Measurements from ENCODE around the gene AK9.
"Not testable (repeated sequence)": the region's sequence is repeated elsewhere in the genome, so short reads cannot be mapped to it uniquely, and the experiment has no call there.

Gene AK9

DNA sequence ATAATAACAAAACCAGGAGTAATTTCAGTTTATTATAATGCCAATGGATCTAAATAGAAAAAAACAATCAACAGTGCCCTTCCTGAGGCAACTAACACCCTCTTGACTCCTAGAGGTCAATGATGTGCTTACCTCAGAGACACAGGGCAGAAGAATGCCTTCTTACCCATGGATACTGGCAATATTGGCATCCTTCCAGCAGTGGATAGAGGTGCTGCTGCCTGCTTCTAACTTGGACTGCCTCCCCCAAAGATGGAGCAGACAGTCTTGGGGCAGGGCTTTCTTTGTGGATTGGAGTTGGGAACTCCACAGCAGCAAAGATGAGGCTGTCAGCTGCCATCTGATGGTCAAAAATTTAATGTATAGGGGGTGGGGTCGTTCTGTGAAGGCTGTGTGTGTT, 78.7 kb downstream of the AK9 start:
- DNase-seq: no peak

DNA sequence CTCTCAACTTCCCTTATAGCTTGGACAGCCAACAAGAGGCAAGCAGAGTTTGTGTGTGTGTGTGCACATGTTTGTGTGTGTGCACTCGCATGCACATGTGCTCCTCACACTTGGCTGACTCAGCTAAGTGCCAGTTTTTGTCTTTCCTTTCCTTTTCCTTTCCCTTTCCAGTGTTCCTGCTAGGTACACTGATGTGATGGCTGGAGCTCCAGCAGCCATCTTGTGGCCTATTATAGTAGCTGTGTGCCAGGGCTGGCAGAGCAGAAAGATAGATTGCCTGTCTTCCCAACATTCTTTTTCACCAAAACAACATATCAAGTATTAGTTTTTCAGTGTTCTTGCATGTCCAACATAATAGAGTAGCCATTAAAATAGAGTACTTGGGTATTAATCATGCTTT, 79.5 kb downstream of the AK9 start:
- no peak for DNase-seq

DNA sequence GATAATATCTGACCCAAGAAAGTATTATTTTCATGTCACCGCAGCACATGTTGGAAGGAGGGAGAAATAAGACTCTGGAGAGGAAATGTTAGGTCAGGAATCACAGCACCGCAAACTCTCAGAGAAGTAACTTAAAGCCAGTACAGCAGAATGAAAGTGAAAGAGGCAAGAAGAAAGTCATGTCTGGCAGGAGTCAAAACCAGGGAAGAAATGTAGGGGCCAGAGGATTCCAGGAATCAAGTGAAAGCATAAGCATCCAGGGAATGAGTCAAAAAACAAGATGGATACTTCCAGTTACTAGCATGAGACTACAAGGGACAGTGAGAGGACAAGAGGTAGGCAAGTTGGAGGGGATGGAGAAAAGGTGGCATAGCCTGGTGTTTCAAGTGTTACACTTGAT, 80.4 kb downstream of the AK9 start:
- no peak for DNase-seq

DNA sequence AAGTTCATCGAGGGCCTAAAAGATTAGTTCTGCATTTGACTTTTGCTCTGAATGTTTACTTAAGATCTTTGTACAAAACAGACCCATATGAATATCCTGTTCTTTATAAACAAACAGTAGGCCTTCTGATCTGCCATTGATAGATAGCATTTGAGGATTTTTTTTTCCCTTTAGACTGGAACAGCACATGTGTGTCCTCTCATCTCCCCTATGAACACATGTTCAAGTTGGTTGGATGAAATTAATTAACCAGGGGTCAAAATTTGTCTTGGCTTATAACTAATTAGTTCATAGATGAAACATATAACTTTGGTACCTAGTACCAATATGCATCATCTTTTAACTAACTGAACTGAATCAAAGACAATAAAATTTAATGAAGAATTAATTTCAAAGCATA, 81.3 kb downstream of the AK9 start:
- no peak for DNase-seq

DNA sequence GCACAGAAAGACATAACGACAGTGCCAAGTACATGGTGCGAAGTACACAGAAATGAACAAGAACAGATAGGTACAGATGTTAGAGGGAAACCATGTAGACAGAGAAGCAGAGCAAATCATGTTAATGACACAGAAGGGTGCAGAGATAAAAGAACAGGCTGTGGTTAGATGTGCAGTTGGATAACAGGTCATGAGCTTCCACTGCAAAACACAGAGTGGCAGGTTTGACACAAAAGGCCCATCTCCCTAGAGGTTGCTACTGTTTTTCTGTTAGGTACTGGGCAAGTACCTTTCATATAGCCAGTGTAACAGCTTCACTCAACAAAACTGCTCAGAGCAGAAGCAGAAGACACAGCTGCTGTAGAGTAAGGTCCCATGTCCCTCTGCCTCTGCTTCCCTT, 84.6 kb downstream of the AK9 start:
- DNase-seq: no peak

DNA sequence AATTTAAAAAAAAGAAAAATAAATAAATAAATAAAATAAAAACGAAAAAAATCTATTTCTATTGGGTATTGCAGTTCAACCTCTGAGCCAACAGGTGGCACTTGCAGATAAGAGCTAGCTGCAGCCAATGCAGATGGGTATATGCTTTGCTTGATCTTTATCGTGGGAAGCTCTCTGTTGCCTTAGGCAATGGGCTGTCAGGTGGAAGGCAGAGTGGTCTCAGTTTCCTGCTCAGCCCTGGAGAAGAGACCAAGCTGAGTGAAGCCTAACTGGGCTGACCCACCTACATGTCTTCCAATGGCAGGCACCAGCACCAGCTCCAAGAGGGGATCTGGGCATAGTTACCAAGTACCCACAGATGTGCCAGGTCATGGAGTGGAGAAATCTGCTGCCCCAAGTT, 95.0 kb downstream of the AK9 start:
- peak; percentile 2 for DNase-seq

DNA sequence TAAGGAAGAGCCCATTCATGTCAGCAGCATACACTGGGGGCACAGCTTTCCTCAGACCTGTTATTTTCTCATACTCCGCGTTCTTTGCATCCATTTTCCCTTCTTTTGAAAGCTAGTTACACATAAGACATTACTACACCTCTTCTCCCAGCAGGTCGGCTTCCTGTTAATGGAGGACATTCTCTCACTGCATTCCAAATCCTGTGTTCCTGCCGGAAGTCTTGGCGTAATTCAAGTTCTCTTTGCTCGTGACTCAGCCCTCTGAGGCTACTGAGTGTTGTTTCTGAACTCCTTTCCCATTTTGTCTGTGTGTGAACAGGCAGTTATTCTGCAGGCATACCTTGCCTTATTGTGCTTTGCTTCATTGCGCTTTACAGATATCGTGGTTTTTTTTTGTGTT, 110.5 kb downstream of the AK9 start:
- no peak for DNase-seq

DNA sequence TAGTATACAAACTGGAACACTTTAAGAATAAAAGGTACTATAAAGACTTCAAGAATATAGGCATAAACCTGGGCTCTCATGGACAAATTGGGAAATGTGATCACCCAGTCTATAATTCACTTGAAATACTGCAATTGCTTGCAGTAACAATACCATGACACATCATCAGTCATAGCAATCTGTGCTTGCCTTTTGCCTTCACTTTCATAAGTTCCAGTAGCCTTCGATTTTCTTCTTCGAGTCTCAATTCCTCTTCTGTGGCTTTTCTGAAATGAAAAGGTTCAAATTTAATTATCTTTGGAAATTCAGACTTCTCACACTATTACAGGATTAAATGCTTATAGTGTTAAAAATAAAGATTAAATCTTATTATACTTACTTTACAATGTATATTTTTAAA, 111.6 kb downstream of the AK9 start:
- DNase-seq: no peak

DNA sequence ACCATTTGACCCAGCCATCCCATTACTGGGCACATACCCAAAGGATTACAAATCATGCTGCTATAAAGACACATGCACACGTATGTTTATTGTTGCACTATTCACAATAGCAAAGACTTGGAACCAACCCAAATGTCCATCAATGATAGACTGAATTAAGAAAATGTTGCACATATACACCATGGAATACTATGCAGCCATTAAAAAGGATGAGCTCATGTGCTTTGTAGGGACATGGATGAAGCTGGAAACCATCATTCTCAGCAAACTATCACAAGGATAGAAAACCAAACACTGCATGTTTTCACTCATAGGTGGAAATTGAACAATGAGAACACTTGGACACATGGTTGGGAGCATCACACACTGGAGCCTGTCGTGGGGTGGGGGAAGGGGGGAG, 121.1 kb downstream of the AK9 start:
- DNase-seq: not testable (repeated sequence)

DNA sequence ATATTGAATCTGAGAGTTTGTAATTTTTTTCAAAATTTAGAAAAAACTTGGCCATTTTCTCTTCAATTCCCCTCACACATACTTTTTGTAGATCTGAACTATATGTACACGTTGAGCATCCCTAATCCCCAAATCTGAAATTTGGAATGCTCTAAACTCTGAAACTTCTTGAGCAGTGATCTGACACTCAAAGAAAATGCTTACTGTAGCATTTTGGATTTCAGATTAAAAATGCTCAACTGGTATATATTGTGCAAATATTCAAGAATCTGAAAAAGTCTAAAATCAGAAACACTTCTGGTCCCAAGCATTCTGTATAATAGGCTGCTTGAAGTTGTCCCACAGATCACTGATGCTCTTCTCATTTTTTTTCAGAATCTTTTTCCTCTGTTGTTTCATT, 129.2 kb downstream of the AK9 start:
- no peak for DNase-seq

DNA sequence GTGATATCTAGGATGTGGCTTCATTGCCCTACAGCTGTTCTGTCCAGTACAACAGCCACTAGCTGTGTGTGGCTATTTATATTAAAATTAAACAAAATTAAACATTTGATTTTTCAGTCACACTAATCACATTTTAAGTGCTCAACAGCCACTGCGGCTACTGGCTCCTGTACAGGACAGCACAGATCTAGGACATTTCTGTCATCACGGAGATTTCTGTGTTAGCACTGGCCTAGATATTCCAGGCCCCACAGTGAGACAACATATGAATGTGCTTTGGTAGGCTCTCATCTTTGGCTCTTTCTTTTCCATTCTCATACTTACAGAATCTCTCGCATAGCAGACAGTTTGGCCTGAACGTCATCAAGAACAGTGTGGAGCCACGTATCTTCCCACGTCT, 159.6 kb downstream of the AK9 start:
- DNase-seq: no peak

DNA sequence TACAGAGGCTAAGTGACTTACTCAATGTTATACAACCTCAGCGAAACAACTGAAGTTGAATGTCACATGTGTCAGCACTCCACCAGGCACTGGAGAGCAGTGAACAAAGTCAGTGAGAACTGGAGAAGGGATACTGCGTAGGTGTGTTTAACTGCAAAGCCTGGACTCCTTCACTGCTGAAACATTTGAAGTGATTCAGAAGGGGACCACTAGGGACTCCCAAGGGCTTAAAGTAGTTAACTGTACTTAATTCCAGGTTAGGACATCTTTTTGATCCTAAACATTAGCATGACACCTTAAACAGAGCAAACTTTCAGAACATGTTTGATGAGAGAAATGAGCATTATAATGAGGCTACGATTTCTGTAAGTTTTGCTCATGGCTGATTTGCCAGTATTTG, 163.0 kb downstream of the AK9 start:
- no peak for DNase-seq

DNA sequence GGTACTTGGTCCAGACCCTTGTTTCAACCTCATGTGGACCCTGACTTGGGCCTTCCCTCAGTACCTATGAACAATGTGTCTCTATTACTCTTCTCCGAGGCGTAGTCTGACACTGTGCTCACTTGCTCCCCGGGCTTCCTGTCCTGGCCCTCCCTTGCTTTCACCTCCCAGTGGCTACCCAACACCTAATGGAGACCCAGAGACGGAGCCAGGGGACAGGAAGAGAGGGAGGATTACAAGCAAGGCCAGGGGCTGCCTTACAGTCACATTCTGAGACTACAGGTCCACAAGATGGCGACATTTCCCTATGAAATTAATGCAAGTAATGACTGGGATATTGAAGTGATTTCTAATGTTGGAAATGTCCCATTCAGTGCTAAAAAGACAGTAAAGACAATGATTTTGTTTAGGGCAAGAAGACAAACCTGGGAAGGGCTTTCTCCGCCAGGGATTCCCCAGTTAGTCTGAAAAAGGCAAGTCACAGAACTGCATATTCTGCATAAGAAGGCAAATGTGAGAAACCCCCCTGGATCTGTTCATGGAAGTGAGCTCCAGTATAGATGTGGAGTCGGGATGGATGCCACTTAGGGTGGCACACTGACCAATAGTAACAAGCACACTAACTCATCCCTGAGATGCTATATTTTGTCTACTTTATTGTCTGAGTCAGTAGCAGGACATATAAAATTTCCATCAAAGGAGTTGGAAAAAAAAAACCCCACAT, 163.9 kb downstream of the AK9 start:
- DNase-seq: peak; percentile 20

DNA sequence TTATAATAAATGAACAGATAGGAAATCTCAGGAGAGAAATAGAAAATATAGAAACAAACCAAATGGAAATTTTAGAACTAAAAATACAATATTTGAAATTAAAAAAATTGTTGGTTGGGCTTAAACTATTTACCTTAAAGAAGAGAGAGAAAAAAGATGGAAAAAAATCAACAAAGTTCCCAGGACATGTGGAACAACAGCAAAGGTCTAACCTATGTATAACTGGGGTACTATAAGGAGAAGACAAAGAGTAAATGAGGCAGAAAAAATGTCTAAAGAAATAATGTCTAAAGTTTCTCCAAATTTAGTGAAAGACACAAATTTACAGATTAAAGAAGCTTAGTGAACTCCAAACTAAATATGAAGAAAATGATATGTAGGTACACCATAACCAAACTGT, 166.9 kb downstream of the AK9 start:
- DNase-seq: no peak

DNA sequence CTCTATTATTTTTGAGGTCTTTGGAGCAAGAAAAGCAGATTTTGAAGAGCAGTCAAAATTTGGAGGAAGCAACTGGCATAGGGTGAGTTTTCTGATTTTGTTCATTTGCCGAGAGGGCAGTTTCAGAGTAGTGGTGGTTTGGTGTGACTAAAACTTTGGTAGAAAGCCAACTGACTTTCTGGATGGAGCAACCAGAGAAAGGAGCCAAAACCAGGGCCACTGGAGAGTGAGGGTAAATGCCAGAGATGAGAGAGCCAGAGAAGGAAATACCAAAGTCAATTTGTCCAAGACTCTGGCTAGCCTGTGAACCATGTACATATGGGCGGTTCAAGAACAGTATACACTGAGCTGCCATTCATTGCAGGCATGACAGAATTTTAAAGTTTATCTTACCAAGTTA, 167.5 kb downstream of the AK9 start:
- DNase-seq: no peak

DNA sequence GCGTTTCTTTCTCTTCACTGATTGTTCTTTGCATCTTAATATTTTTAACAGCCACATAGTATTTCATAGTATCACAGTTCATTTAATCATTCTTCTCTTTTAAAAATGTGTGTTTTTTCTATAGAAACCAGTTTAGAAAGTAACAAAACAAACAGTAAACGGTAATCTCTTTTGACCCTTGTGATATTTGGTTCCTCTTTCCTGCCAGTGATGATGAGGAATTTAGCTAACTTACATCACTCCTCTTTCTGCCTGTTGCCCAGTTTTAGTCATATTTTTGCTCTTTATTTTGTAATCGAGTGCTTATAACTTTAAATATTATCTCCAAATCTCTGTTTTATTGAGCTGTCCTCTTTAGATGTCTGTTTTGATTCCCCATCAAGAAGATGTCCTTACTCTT, 169.9 kb downstream of the AK9 start:
- no peak for DNase-seq

DNA sequence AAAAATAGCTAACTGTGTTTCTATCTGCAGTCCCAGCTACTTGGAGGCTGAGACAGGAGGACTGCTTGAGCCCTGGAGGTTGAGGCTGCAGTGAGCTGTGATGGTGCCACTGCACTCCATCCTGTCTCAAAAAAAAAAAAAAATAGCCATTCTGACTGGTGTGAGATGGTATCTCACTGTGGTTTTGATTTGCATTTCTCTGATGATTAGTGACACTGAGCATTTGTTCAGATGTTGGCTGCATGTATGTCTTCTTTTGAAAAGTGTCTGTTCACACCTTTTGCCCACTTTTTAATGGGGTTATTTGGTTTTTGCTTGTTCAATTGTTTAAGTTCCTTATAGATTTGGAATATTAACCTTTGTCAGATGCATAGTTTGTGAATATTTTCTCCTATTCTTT, 171.4 kb downstream of the AK9 start:
- DNase-seq: not testable (repeated sequence)

DNA sequence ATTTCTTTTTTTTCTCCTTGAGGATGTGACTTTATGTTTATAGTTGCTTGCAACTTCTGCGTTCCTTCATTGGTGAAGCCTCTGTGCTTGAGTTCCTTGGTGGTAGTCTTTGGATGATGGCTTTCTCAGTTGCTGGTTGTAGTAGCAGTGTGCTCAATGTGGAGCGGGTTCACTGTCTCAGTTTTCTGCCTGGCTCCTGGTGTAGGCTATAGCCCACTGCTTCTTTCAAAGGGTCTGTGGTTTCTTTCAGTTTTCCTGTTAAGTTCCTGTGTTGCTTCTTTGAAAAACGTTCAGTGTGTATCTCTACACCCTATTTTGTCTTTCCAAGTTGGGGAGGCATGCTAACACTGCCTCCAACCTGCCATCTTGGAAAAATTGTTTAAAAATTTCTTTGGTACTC, 174.1 kb downstream of the AK9 start:
- DNase-seq: no peak

DNA sequence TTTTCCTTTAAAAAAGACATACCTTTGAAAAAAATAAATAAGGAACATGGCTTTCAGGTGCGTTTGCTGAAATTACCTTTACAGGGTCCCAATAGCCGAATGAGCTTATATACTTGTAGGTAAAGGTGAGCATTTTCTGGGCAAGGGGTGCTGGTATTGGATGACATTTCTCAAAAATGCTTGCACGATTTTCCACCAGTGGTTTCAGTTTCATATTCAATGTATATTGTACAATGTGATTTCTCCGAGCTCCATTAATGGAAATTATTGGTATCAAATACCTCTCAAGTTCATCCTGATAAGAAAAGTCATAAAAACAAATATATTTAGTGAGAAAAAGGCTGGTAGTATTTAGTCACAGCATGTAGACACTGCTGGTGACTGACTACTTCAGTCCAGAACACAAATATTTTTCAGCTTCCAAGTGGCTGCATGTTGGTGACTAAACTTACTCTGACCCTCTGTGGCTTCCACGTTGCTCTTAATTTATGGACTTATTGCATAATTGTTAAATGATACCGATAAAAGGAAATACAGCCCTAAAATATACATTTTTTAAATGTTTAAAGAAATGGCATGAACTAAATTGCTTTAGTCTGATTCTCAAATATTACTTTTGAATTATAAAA, 175.1 kb downstream of the AK9 start:
- no peak for DNase-seq

DNA sequence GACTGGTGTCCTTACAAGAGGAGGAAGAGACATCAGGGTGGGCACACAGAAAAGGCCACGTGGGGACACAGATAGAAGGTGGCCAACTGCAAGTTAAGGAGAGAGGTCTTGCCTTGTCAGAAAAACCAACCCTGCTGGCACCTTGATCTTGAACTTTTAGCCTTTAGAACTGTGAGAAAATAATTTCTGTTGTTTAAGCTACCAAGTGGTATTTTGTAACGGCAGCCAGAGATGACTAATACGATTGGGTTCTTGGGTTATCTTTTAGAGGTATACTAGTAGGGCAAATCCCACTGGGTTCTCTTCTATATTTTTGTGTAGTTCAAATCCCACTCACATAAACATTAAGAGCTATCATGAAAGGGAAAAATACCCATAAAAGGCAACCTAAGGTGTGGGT, 176.1 kb downstream of the AK9 start:
- DNase-seq: no peak

DNA sequence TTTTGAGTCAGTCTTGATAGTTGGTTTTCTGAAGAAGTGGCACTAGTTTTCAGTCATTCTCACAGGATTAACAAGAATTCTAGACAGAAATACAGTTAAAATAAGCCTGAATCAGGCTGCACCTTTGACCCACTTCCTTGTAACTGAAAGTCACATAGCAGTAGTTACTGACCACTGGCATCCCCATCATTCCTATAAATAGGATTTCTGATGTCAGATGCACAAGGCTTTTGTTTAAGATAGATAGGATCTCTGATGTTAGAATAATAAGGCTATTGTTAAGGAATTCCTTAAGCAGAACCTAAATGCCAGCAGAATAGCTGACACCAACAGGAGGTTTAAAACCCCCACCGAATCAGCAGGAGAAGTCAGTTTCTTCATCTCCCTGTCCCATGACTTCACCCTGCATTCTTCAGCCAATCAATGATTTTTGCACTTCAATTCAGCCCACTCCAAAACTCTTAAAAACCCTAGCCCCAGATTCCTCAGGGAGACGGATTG, 177.4 kb downstream of the AK9 start:
- DNase-seq: no peak

DNA sequence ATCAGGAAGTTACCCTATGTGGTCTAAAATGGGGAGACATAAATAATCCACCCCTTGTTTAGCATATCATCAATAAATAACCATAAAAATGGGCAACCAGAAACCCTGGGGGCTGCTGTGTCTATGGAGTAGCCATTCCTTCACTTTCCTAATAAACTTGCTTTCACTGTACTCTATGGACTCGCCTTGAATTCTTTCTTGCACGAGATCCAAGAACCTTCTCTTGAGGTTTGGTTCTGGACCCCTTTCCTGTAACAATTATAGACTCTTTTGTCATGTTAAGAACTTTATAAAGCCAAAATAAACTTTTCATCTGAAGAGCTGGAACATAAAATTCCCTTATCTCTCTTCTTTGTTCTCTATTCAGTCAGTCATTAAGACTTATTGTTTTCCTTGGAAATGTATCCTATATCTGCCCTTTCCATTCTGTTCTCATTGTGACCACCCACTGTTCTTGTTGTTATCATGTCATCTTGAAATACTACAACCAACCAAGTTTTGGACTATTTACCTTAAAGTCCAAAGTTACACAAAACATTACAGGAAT, 178.7 kb downstream of the AK9 start:
- DNase-seq: no peak

DNA sequence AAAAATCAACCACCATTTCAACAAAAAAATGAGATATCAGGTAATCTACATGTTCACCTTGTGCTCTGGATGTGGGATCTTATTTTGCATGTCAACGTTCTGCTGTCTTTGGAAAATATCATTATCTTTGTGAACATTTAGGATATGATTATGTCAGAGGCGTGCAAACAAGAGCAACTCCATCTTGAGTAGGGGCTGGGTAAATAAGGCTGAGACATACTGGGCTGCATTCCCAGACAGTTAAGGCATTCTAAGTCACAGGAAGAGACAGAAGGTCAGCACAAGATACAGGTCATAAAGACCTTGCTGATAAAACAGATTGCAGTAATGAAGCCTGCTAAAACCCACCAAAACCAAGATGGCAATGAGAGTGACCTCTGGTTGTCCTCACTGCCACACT, 179.2 kb downstream of the AK9 start:
- DNase-seq: no peak

DNA sequence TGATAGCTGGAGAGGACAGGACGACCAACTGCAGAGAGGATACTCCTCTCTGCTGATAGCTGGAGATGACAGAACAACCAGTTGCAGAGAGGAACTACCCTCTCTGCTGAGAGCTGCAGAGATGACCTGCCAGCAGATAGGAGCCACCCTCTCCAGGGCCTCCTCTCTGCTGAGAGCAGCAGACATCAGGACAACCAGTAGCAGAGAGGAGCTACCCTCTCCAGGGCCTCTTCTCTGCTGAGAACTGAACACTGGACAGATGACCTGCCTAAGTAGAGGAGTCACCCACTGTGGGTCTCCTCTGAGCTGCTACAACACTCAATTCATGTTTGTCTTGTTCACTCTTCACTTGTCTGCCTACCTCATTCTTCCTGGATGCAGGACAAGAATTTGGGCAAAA, 180.6 kb downstream of the AK9 start:
- no peak for DNase-seq
